Mononuclear cell (primary cell): ENCODE measurements around the gene TPRG1L. TPM values are rescaled to one million over a fixed set of nuclear protein-coding genes. Genes with fewer than 3 reads are reported as not detected.
"Not testable (repeated sequence)": the region's sequence is repeated elsewhere in the genome, so short reads cannot be mapped to it uniquely, and the experiment has no call there.

ENCODE experiments used
- H3K27me3 ChIP-seq: 2 replicates; pipeline ENCODE4 v1.6.0; 2011; ENCODE audit warnings: low read length, control low read depth; ENCODE audit not compliant: insufficient read depth
- H3K4me1 ChIP-seq: 2 replicates; pipeline ENCODE4 v1.5.1; 2011; ENCODE audit warnings: mild to moderate bottlenecking, low read length, control low read depth; ENCODE audit not compliant: insufficient read depth
- H3K4me3 ChIP-seq: 2 replicates; pipeline ENCODE4 v1.5.1; 2011; ENCODE audit warnings: mild to moderate bottlenecking, low read length, moderate library complexity
- H3K9me3 ChIP-seq: 2 replicates; pipeline ENCODE4 v1.5.1; 2011; ENCODE audit warnings: low read depth, mild to moderate bottlenecking, control low read depth, low read length
- total RNA-seq: library from RNA; depleted of rRNA; stranded (reverse); fragments of >200 nt; gene quantifications from one replicate; pipeline ENCODE4 v1.2.3, GENCODE V29; 2012

Gene TPRG1L
- total RNA-seq: 27.5 TPM

- H3K9me3 ChIP-seq: no peaks in the 10 kb centered on the region
- H3K4me3 ChIP-seq: peak within 1 kb of the TSS; percentile 77
- H3K4me1 ChIP-seq: peaks cover 30% of the 10 kb centered on the region
- H3K27me3 ChIP-seq: no peaks in the 10 kb centered on the region
Measured at GRCh38 chr1:3624200-3625136, at the start of gene TPRG1L. Gene TPRG1L, plus strand, starts transcription at chr1:3625015. Its CDS starts 58 bp downstream, at chr1:3625073.

- H3K4me3 ChIP-seq, H3K27me3 ChIP-seq, H3K4me1 ChIP-seq, H3K9me3 ChIP-seq: not testable (repeated sequence)
Measured at GRCh38 chr1:3575515-3575914, 49.3 kb upstream of the TPRG1L start.

GRCh38 chr1:3575993-3576392 is 48.8 kb upstream of the TPRG1L start:
- Histone ChIP-seq H3K4me1 (no peaks in the 10 kb centered on the region), H3K27me3 (no peaks in the 10 kb centered on the region), H3K9me3 (no peaks in the 10 kb centered on the region), H3K4me3 (no peak overlapping the region)

GRCh38 chr1:3577300-3577699 is 47.5 kb upstream of the TPRG1L start:
- Histone ChIP-seq H3K9me3 (no peaks in the 10 kb centered on the region), H3K4me1 (no peaks in the 10 kb centered on the region), H3K27me3 (no peaks in the 10 kb centered on the region), H3K4me3 (no peak overlapping the region)

- H3K4me1 ChIP-seq: no peaks in the 10 kb centered on the region
- no peaks in the 10 kb centered on the region for H3K9me3 ChIP-seq
- no peaks in the 10 kb centered on the region for H3K27me3 ChIP-seq
- H3K4me3 ChIP-seq: no peak overlapping the region
Measured at GRCh38 chr1:3577711-3578432, 46.9 kb upstream of the TPRG1L start.

GRCh38 chr1:3578433-3578805 is 46.4 kb upstream of the TPRG1L start:
- no peaks in the 10 kb centered on the region for H3K4me1 ChIP-seq
- no peak overlapping the region for H3K4me3 ChIP-seq
- no peaks in the 10 kb centered on the region for H3K27me3 ChIP-seq
- H3K9me3 ChIP-seq: no peaks in the 10 kb centered on the region

GRCh38 chr1:3578906-3579305 is 45.9 kb upstream of the TPRG1L start:
- Histone ChIP-seq H3K4me3 (no peak overlapping the region), H3K4me1 (no peaks in the 10 kb centered on the region), H3K9me3 (no peaks in the 10 kb centered on the region), H3K27me3 (no peaks in the 10 kb centered on the region)

GRCh38 chr1:3579626-3580025 is 45.2 kb upstream of the TPRG1L start:
- no peaks in the 10 kb centered on the region for H3K27me3 ChIP-seq
- no peak overlapping the region for H3K4me3 ChIP-seq
- no peaks in the 10 kb centered on the region for H3K9me3 ChIP-seq
- no peaks in the 10 kb centered on the region for H3K4me1 ChIP-seq

- Histone ChIP-seq H3K4me1 (no peaks in the 10 kb centered on the region), H3K4me3 (no peak overlapping the region), H3K9me3 (no peaks in the 10 kb centered on the region), H3K27me3 (no peaks in the 10 kb centered on the region)
Measured at GRCh38 chr1:3580231-3580630, 44.6 kb upstream of the TPRG1L start.

- no peak overlapping the region for H3K4me3 ChIP-seq
- H3K27me3 ChIP-seq: no peaks in the 10 kb centered on the region
- H3K4me1 ChIP-seq: no peaks in the 10 kb centered on the region
- H3K9me3 ChIP-seq: no peaks in the 10 kb centered on the region
Measured at GRCh38 chr1:3581296-3582036, 43.3 kb upstream of the TPRG1L start.

GRCh38 chr1:3583751-3584150 is 41.1 kb upstream of the TPRG1L start:
- H3K4me3 ChIP-seq, H3K9me3 ChIP-seq, H3K27me3 ChIP-seq, H3K4me1 ChIP-seq: not testable (repeated sequence)

GRCh38 chr1:3584915-3585314 is 39.9 kb upstream of the TPRG1L start:
- H3K4me1 ChIP-seq: no peaks in the 10 kb centered on the region
- no peak overlapping the region for H3K4me3 ChIP-seq
- H3K9me3 ChIP-seq: no peaks in the 10 kb centered on the region
- no peaks in the 10 kb centered on the region for H3K27me3 ChIP-seq

- not testable (repeated sequence) for H3K4me3 ChIP-seq, H3K27me3 ChIP-seq, H3K4me1 ChIP-seq, H3K9me3 ChIP-seq
Measured at GRCh38 chr1:3585353-3585868, 39.4 kb upstream of the TPRG1L start.

- H3K27me3 ChIP-seq: no peaks in the 10 kb centered on the region
- H3K4me1 ChIP-seq: no peaks in the 10 kb centered on the region
- no peaks in the 10 kb centered on the region for H3K9me3 ChIP-seq
- no peak overlapping the region for H3K4me3 ChIP-seq
Measured at GRCh38 chr1:3585940-3586568, 38.8 kb upstream of the TPRG1L start.
